Lower lobe of right lung (tissue), 2 donors: ENCODE results near the gene OGG1. TPM values are rescaled to one million over a fixed set of nuclear protein-coding genes. Genes with fewer than 3 reads are reported as not detected.

Experiments used
- ATAC-seq, 2 donors: fragments of 200-7000 bp; cut with Tn5 transposase; one replicate each; pipeline ENCODE4 v1.9.1; 2020 to 2022; ENCODE audit warnings: mild to moderate bottlenecking in 2 of 2, moderate library complexity in 2 of 2
- DNase-seq: peaks from one replicate; pipeline ENCODE4 v3.0.0-alpha.2; 2020
- H3K27ac ChIP-seq: fragments of 200-600 bp; one replicate; pipeline ENCODE4 v1.8.0; 2022
- H3K27me3 ChIP-seq: fragments of 200-600 bp; one replicate; pipeline ENCODE4 v1.8.0; 2022; ENCODE audit warnings: low read depth
- H3K36me3 ChIP-seq: fragments of 200-600 bp; one replicate; pipeline ENCODE4 v1.8.0; 2022; ENCODE audit warnings: mild to moderate bottlenecking
- H3K4me1 ChIP-seq: fragments of 200-600 bp; one replicate; pipeline ENCODE4 v1.8.0; 2022
- H3K4me3 ChIP-seq: fragments of 200-600 bp; one replicate; pipeline ENCODE4 v1.8.0; 2022; ENCODE audit warnings: mild to moderate bottlenecking
- H3K9me3 ChIP-seq: fragments of 200-600 bp; one replicate; pipeline ENCODE4 v1.8.0; 2022
- intact Hi-C: fragments of 100-400 bp; cut with DNase I; formaldehyde crosslinking; loops from one replicate; pipeline ENCODE4 v1.11.0; 2022
- total RNA-seq: library from RNA; stranded (reverse); fragmentation: NEBNext Ultra II Directional; extraction: Animal tissue kit (Norgen Biotek cat#: 25700); gene quantifications from one replicate; pipeline ENCODE4 v1.2.1, GENCODE V29; 2021
- TF ChIP-seq, protein P1 (sequence below): fragments of 200-600 bp; IDR thresholded peaks from one replicate; pipeline ENCODE4 v1.8.0; 2022; ENCODE audit warnings: antibody characterized with exemption, mild to moderate bottlenecking
- donor health status: DM: no; HTN: yes; CAD: no; lungs with severe emphysema.

OGG1 gene
- total RNA-seq, 1 donor from 2014 or later = 21.5 TPM

DNA sequence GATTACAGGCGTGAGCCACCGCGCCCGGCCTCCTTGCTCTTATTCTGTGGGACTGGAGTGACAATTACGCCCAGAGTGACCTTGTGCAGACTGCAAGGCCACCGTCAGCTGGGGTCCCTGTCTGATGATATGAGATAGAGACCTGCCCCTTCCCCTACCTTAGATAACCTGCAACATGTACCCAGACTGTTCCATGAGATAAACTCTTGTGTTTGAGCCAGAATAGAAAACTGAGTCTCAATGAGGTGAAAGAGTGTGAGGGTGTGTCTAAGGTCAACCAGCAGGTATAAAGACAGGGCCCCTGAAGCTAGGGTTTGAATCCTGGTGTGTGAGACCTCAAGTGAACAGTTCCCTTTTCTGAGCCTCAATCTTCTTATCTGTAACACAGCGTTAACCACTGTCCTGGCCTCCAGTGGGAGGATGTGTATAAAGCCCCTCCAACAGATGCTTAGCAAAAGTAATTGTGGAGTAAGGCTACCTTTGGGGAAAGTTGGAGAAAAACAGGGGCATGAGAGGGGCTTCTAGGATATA lies 36.5 kb downstream of the OGG1 start:
- intact Hi-C loops = no loop called here
- H3K4me1 ChIP-seq = peaks cover 7% of the 10 kb centered on the region
- no peaks in the 10 kb centered on the region for H3K9me3 ChIP-seq
- no peak overlapping the region for H3K27ac ChIP-seq
- no peaks in the 10 kb centered on the region for H3K27me3 ChIP-seq
- DNase-seq = no peak
- H3K4me3 ChIP-seq = no peak overlapping the region
- TF ChIP-seq, protein P1, sequence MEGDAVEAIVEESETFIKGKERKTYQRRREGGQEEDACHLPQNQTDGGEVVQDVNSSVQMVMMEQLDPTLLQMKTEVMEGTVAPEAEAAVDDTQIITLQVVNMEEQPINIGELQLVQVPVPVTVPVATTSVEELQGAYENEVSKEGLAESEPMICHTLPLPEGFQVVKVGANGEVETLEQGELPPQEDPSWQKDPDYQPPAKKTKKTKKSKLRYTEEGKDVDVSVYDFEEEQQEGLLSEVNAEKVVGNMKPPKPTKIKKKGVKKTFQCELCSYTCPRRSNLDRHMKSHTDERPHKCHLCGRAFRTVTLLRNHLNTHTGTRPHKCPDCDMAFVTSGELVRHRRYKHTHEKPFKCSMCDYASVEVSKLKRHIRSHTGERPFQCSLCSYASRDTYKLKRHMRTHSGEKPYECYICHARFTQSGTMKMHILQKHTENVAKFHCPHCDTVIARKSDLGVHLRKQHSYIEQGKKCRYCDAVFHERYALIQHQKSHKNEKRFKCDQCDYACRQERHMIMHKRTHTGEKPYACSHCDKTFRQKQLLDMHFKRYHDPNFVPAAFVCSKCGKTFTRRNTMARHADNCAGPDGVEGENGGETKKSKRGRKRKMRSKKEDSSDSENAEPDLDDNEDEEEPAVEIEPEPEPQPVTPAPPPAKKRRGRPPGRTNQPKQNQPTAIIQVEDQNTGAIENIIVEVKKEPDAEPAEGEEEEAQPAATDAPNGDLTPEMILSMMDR = no peak
- no peak for ATAC-seq
- H3K36me3 ChIP-seq = peaks cover 95% of the 10 kb centered on the region

DNA sequence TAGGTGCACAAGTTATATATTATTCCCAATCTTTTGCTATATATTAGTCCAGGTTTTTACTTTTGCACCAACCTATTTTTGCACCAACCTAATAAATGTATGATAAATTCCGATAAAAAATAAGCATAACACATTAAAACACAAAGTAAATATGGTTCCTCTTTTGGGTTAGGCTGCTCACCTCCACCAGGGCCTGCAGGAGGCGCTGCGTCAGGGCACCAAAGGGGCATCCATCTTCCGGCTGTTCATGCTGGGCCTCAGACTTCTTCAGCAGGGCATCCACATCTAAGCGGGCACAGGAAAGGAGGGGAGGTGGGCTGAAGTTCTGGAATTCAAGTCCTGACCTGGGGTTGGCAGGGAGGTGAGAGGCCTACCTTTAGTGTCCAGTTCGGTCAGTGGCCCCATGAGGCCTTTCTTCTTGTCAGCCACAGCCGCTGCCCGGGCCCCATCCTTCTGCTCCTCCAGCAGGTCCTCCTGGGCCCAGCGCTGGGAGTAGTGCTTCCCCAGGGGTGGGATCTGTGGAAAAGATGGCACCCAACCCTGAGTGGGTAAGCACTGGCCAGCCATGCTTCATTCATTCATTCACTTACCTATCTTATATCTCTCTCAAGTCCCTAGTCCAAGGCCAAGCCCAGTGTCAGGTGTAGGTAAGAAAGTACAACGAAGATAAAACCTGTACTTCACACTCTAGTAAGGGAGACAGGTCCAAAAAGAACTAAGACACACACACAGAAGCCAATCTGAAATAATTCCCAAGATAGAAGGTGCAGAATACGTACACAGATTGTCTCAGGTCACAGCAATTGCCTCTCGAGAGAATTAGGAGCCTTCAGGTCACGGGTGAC lies 37.3 kb downstream of the OGG1 start:
- ATAC-seq (no peak), DNase-seq (no peak)
- Histone ChIP-seq H3K36me3 (peaks cover 87% of the 10 kb centered on the region), H3K27me3 (no peaks in the 10 kb centered on the region), H3K4me1 (peaks cover 14% of the 10 kb centered on the region), H3K27ac (no peak overlapping the region), H3K4me3 (no peak overlapping the region), H3K9me3 (no peaks in the 10 kb centered on the region)
- intact Hi-C loops = no loop called here
- TF ChIP-seq, protein P1 = peak; percentile 40

DNA sequence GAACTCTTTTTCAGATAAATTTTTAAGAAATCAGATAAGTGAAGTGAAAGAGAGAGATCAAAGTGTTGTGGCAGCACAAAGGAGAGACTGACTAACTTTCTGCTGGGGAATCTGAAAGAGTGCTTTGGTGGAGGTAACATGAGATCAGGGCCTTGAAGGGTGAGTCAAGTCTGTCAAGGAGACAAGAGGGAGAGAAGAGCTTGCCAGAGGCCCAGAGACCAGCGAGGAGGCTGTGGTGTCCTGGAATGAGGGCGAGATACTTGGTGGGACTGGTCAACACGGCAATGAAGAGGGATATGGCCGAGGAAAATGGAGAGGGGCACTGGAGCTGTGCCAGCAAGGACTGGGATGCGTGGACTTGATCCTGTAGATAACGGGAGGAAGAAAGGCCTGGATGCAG lies 38.0 kb downstream of the OGG1 start:
- TF ChIP-seq, protein P1 = no peak
- no peak for ATAC-seq
- intact Hi-C loops = no loop called here
- no peak overlapping the region for H3K27ac ChIP-seq
- H3K27me3 ChIP-seq = no peaks in the 10 kb centered on the region
- H3K4me3 ChIP-seq = no peak overlapping the region
- no peak for DNase-seq
- H3K9me3 ChIP-seq = no peaks in the 10 kb centered on the region
- H3K36me3 ChIP-seq = peaks cover 81% of the 10 kb centered on the region
- peaks cover 14% of the 10 kb centered on the region for H3K4me1 ChIP-seq

DNA sequence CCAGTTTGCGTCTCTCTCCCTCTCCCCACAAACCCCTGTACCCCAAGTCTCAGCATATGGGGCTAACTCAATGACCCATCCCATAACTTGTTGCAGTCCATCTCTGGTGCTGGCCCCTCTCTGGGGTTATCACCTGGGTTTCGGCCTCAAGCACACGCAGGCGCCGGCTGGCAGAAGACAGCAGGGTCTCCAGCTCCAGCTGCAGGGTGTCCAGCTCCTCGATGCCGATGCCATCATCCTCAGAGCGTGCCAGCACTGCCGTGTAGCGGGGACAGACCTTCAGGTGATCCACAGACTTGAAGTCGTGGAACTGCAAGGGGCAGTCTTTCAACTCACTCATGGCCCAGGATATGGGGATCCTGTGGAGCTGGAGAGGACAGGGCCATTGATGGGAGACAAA lies 41.4 kb downstream of the OGG1 start:
- Histone ChIP-seq H3K36me3 (peaks cover 71% of the 10 kb centered on the region), H3K9me3 (no peaks in the 10 kb centered on the region), H3K4me3 (peak overlapping the region; percentile 100), H3K4me1 (peaks cover 40% of the 10 kb centered on the region), H3K27me3 (no peaks in the 10 kb centered on the region), H3K27ac (peak overlapping the region; percentile 99)
- TF ChIP-seq, protein P1 = no peak
- ATAC-seq (no peak), DNase-seq (no peak)
- intact Hi-C loops = no loop called here

DNA sequence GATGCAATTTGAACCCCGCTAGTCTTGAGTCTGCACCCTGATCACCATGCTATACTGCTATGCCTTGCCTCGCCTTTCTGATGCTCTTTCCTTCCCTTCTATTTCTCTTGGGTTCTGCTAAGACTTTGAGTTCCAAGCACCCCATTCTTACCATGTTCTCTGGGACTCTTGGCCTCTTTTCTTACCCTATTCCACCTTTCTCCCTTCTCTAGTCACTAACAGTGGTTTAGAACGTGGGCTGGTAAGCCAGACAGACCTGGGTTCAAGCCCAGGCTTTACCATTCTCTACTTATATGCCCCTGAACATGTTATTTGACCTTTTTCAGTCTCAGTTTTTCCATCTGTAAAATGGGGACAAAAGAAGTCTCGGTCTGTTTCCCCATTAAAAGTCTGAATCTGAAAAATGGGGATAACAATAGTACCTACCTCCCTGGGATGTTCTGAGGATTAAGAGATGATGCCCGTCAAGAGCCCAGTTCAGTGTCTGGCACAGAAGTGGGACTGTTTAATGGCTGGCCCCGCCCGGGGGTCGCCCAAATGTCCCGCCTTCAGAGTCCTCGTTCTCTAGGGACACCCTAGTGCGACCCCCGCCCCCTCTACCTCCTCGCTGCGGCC lies 42.1 kb downstream of the OGG1 start:
- no peak for DNase-seq
- no peak for ATAC-seq
- Histone ChIP-seq H3K27ac (peak overlapping the region; percentile 99), H3K27me3 (no peaks in the 10 kb centered on the region), H3K36me3 (peaks cover 71% of the 10 kb centered on the region), H3K4me1 (peaks cover 45% of the 10 kb centered on the region), H3K4me3 (peak overlapping the region; percentile 100), H3K9me3 (no peaks in the 10 kb centered on the region)
- intact Hi-C loops = no loop called here
- TF ChIP-seq, protein P1 = no peak
